Measurements from ENCODE around the gene RIPOR3. TPM values are rescaled to one million over a fixed set of nuclear protein-coding genes. Genes with fewer than 3 reads are reported as not detected.
A peak's percentile ranks its signal among the peaks of the same experiment; 100 is the strongest.
"Not testable (repeated sequence)": the region's sequence is repeated elsewhere in the genome, so short reads cannot be mapped to it uniquely, and the experiment has no call there.

RIPOR3 gene
- polyA plus RNA-seq, 1 donor (not counting 4 experiments of a cell fraction or from before 2014, with no cell fraction given), result 0.10 TPM

GRCh38 chr20:50569864-50570836, 121.2 kb downstream of the RIPOR3 start:
- Histone ChIP-seq H3K79me2 (ENCODE audit: control insufficient read depth, insufficient read depth, low read length) (peaks cover 76% of the 10 kb centered on the region), H3K4me1 (ENCODE audit: control insufficient read depth, extremely low read depth, insufficient read depth, low read length) (no peaks in the 10 kb centered on the region), H3K9me3 (ENCODE audit: control insufficient read depth, low read depth, low read length) (no peaks in the 10 kb centered on the region), H3K9me1 (ENCODE audit: control insufficient read depth, extremely low read depth, insufficient read depth, low read length) (peaks cover 4% of the 10 kb centered on the region), H3K36me3 (ENCODE audit: control insufficient read depth in 2 of 2, extremely low read depth in 1 of 2, insufficient read depth in 2 of 2, low read length in 2 of 2) (peaks cover 53 to 56% of the 10 kb centered on the region in 2 experiments), H3K4me2 (ENCODE audit: control insufficient read depth, extremely low read depth, insufficient read depth, low read depth, low read length) (no peak overlapping the region), H4K20me1 (ENCODE audit: control insufficient read depth, extremely low read depth, insufficient read depth, low read length) (peaks cover 6% of the 10 kb centered on the region), H3K27ac (ENCODE audit: control insufficient read depth, insufficient read depth, low read length) (no peak overlapping the region), H3K27me3 (ENCODE audit: control insufficient read depth, extremely low read depth, insufficient read depth, low read length) (no peaks in the 10 kb centered on the region), H3K9ac (ENCODE audit: control insufficient read depth, extremely low read depth, insufficient read depth, low read length) (no peak overlapping the region), H2AFZ (ENCODE audit: control insufficient read depth, low read length) (no peak overlapping the region), H3K4me3 (ENCODE audit: control insufficient read depth in 2 of 3, extremely low read depth in 1 of 3, insufficient read depth in 2 of 3, low read depth in 1 of 3, low read length in 3 of 3) (no peak overlapping the region)
- DNase-seq (ENCODE audit: low read depth, low spot score), result no peak
- dilution Hi-C loops (cut with MboI; ENCODE audit: extremely low pct_ligation_motif_present, low sequenced_read_pairs), result no loop called here
- no peak for FAIRE-seq
- TF ChIP-seq CTCF (optimal IDR thresholded peaks at IDR 0.05 in 1 of 3, IDR thresholded peaks at IDR 0.05 in 1 of 3, conservative IDR thresholded peaks at IDR 0.05 in 1 of 3; ENCODE audit: extremely low read depth in 1 of 3, insufficient read depth in 2 of 3, low read length in 3 of 3) (peak in 2 of 3 experiments; percentile 32 to 49), EZH2 (IDR thresholded peaks at IDR 0.05; ENCODE audit: low read length) (no peak)

DNA sequence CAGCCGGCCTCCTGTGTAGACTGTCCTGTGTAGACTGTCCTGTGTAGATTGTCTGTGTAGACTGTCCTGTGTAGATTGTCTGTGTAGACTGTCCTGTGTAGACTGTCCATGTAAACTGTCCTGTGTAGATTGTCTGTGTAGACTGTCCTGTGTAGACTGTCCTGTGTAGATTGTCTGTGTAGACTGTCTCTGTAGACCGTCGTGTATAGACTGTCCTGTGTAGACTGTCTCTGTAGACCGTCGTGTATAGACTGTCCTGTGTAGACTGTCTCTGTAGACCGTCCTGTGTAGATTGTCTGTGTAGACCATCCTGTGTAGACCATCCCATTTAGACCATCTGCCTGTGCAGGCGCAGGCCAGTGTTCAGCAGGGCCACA, 121.9 kb downstream of the RIPOR3 start:
- FAIRE-seq; H3K4me3 ChIP-seq (ENCODE audit: control insufficient read depth in 2 of 3, extremely low read depth in 1 of 3, insufficient read depth in 2 of 3, low read depth in 1 of 3, low read length in 3 of 3); H3K9me1 ChIP-seq (ENCODE audit: control insufficient read depth, extremely low read depth, insufficient read depth, low read length); H3K9me3 ChIP-seq (ENCODE audit: control insufficient read depth, low read depth, low read length); H3K27ac ChIP-seq (ENCODE audit: control insufficient read depth, insufficient read depth, low read length); H3K4me1 ChIP-seq (ENCODE audit: control insufficient read depth, extremely low read depth, insufficient read depth, low read length); H3K9ac ChIP-seq (ENCODE audit: control insufficient read depth, extremely low read depth, insufficient read depth, low read length); H3K4me2 ChIP-seq (ENCODE audit: control insufficient read depth, extremely low read depth, insufficient read depth, low read depth, low read length); H3K27me3 ChIP-seq (ENCODE audit: control insufficient read depth, extremely low read depth, insufficient read depth, low read length); H2AFZ ChIP-seq (ENCODE audit: control insufficient read depth, low read length); dilution Hi-C loops (cut with MboI; ENCODE audit: extremely low pct_ligation_motif_present, low sequenced_read_pairs); H4K20me1 ChIP-seq (ENCODE audit: control insufficient read depth, extremely low read depth, insufficient read depth, low read length); DNase-seq (ENCODE audit: low read depth, low spot score): not testable (repeated sequence)
- Histone ChIP-seq H3K36me3 (ENCODE audit: control insufficient read depth in 2 of 2, extremely low read depth in 1 of 2, insufficient read depth in 2 of 2, low read length in 2 of 2) (peaks cover 51 to 56% of the 10 kb centered on the region in 2 experiments), H3K79me2 (ENCODE audit: control insufficient read depth, insufficient read depth, low read length) (peaks cover 80% of the 10 kb centered on the region)
